GM23248 (cell line): ENCODE measurements around the gene AP1B1.

Experiments
- EZH2 ChIP-seq: fragments of 200-600 bp; sonication (generic); IDR thresholded peaks from 2 replicates; pipeline ENCODE4 v1.6.1; 2018; ENCODE audit warnings: antibody characterized with exemption, mild to moderate bottlenecking; ENCODE audit not compliant: insufficient read depth, poor library complexity, severe bottlenecking
- EZH2phosphoT487 ChIP-seq: fragments of 200-600 bp; sonication (generic); IDR thresholded peaks from 2 replicates; pipeline ENCODE4 v1.6.1; 2018; ENCODE audit warnings: antibody characterized with exemption, moderate library complexity, mild to moderate bottlenecking, low read depth; ENCODE audit not compliant: insufficient read depth

DNA sequence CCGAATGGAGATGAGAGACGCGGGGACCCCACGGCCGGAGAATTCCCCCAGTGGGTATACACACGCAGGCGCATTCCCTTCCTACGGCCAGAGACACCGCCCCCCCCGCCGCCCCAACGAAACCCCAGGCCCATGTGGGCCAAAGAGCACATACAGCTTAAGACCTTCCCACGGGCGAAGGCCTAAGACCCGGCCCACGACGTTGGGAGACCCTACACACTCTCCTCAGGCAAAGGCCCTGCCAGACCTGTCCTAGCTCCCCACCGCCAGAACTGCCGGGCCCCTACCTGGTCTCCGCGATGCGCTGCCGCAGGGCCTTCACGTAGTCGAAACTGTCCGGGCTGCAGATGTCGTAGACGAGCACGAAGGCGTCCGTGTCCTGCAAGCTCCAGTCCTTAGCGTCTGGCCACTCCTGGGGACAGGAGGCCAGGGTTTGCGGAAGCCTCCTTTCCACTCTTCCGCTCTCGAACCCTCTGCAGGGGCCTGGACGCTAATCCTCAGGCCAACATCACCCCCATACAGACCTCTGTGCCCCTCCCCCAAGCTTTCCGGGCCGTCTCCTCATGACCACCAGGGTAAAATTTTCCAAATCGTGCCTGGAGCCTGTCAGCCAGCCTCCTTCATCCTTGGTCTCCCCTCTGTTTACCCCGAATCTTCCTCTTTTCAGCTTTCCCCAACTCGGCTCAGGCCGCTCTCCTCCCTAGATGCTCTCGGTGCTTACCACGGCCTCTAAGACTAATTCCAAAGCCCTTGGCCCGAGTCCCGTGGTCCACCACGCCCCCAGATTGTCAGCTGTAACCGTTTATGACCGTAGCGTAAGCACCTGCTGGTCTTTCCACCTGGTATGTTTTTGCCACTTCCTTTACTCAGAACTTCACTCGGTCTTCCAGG is 74.5 kb downstream of the AP1B1 start:
- TF ChIP-seq EZH2 = no peak
- TF ChIP-seq EZH2phosphoT487 = no peak
